H1 (cell line): ENCODE data around the gene PXMP4.

Source experiments
- EP300 ChIP-seq, 2 experiments: IDR thresholded peaks; 1 replicate in 1 of 2; 2 replicates in 1 of 2; pipeline ENCODE4 v1.6.1; 2011 to 2012; ENCODE audit warnings: low read depth in 2 of 2, low read length in 2 of 2, mild to moderate bottlenecking in 2 of 2, borderline replicate concordance in 1 of 2, inconsistent platforms in 1 of 2, moderate library complexity in 1 of 2
- TF ChIP-seq, protein P1 (sequence below): IDR thresholded peaks from 2 replicates; pipeline ENCODE4 v1.6.1; 2012; ENCODE audit warnings: inconsistent platforms
- TF ChIP-seq, protein P2 (sequence below), 3 experiments: IDR thresholded peaks; 1 replicate in 2 of 3; 2 replicates in 1 of 3; pipeline versions ENCODE4 v1.5.1 to v1.6.1; 2011; ENCODE audit warnings: low read length in 3 of 3, mild to moderate bottlenecking in 3 of 3, inconsistent platforms in 2 of 3, low read depth in 1 of 3, moderate library complexity in 1 of 3; ENCODE audit not compliant: insufficient read depth in 1 of 3; ENCODE audit errors: control extremely low read depth in 1 of 3

- TF ChIP-seq EP300 (IDR thresholded peaks at IDR 0.05; ENCODE audit: borderline replicate concordance in 1 of 2, low read depth in 2 of 2, low read length in 2 of 2), result no peak
- TF ChIP-seq, protein P1, sequence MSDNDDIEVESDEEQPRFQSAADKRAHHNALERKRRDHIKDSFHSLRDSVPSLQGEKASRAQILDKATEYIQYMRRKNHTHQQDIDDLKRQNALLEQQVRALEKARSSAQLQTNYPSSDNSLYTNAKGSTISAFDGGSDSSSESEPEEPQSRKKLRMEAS, result no peak
- TF ChIP-seq, protein P2, sequence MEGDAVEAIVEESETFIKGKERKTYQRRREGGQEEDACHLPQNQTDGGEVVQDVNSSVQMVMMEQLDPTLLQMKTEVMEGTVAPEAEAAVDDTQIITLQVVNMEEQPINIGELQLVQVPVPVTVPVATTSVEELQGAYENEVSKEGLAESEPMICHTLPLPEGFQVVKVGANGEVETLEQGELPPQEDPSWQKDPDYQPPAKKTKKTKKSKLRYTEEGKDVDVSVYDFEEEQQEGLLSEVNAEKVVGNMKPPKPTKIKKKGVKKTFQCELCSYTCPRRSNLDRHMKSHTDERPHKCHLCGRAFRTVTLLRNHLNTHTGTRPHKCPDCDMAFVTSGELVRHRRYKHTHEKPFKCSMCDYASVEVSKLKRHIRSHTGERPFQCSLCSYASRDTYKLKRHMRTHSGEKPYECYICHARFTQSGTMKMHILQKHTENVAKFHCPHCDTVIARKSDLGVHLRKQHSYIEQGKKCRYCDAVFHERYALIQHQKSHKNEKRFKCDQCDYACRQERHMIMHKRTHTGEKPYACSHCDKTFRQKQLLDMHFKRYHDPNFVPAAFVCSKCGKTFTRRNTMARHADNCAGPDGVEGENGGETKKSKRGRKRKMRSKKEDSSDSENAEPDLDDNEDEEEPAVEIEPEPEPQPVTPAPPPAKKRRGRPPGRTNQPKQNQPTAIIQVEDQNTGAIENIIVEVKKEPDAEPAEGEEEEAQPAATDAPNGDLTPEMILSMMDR (IDR thresholded peaks at IDR 0.05; ENCODE audit: control extremely low read depth in 1 of 3, insufficient read depth in 1 of 3, low read depth in 1 of 3, low read length in 3 of 3), result no peak
Measured at GRCh38 chr20:33679758-33680485, 40.2 kb downstream of the PXMP4 start.
